Stomach (tissue), 4 donors: ENCODE measurements around the gene TRIM5.

Experiments
- CTCF ChIP-seq, 7 experiments: fragments of 450-650 bp in 4 of 7; fragments of 200-600 bp in 3 of 7; sonication (generic) in 3 of 7; IDR thresholded peaks; one replicate each; pipeline ENCODE4 v1.5.1; 2016 to 2019; ENCODE audit warnings: antibody characterized with exemption in 7 of 7, control low read depth in 2 of 7, mild to moderate bottlenecking in 1 of 7
- POLR2A ChIP-seq, 4 donors: fragments of 450-650 bp; IDR thresholded peaks; one replicate each; pipeline ENCODE4 v1.6.1; 2016; ENCODE audit warnings: antibody characterized with exemption in 4 of 4, control low read depth in 2 of 4, mild to moderate bottlenecking in 1 of 4, moderate library complexity in 1 of 4
- POLR2AphosphoS5 ChIP-seq, 3 donors: sonication (generic); formaldehyde crosslinking; IDR thresholded peaks; one replicate each; pipeline ENCODE4 v1.6.1; 2016; ENCODE audit warnings: antibody characterized with exemption in 3 of 3

GRCh38 chr11:5690216-5690615 lies 5.3 kb upstream of the TRIM5 start:
- TF ChIP-seq POLR2AphosphoS5 (IDR thresholded peaks at IDR 0.05) (no peak), CTCF (IDR thresholded peaks at IDR 0.05) (no peak), POLR2A (IDR thresholded peaks at IDR 0.05) (no peak)
